Suprapubic skin (tissue), 3 donors: ENCODE results near the gene ZNF559.
"Not testable (repeated sequence)": the region's sequence is repeated elsewhere in the genome, so short reads cannot be mapped to it uniquely, and the experiment has no call there.

ENCODE experiments used
- POLR2A ChIP-seq, 2 donors: fragments of 450-650 bp; IDR thresholded peaks; one replicate each; pipeline ENCODE4 v1.6.1; 2017; ENCODE audit warnings: antibody characterized with exemption in 2 of 2, mild to moderate bottlenecking in 2 of 2, moderate library complexity in 2 of 2
- TF ChIP-seq, protein P1 (sequence below), 2 donors: fragments of 200-600 bp in 1 of 2; fragments of 450-650 bp in 1 of 2; sonication (generic) in 1 of 2; IDR thresholded peaks; one replicate each; pipeline ENCODE4 v1.5.1; 2016 to 2019; ENCODE audit warnings: antibody characterized with exemption in 2 of 2, mild to moderate bottlenecking in 1 of 2, moderate library complexity in 1 of 2

DNA sequence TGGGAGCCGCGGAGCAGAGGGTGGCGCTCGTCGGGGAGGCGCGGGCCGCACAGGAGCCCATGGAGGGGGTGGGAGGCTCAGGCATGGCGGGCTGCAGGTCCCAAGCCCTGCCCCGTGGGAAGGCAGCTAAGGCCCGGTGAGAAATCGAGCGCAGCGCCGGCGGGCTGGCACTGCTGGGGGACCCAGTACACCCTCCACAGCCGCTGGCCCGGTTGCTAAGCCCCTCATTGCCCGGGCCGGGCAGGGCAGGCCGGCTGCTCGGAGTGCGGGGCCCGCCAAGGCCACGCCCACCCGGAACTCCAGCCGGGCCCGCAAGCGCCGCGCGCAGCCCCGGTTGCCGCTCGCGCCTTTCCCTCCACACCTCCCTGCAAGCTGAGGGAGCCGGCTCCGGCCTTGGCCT is 40.5 kb upstream of the ZNF559 start:
- TF ChIP-seq POLR2A (IDR thresholded peaks at IDR 0.05) = not testable (repeated sequence)
- TF ChIP-seq, protein P1, sequence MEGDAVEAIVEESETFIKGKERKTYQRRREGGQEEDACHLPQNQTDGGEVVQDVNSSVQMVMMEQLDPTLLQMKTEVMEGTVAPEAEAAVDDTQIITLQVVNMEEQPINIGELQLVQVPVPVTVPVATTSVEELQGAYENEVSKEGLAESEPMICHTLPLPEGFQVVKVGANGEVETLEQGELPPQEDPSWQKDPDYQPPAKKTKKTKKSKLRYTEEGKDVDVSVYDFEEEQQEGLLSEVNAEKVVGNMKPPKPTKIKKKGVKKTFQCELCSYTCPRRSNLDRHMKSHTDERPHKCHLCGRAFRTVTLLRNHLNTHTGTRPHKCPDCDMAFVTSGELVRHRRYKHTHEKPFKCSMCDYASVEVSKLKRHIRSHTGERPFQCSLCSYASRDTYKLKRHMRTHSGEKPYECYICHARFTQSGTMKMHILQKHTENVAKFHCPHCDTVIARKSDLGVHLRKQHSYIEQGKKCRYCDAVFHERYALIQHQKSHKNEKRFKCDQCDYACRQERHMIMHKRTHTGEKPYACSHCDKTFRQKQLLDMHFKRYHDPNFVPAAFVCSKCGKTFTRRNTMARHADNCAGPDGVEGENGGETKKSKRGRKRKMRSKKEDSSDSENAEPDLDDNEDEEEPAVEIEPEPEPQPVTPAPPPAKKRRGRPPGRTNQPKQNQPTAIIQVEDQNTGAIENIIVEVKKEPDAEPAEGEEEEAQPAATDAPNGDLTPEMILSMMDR (IDR thresholded peaks at IDR 0.05) = not testable (repeated sequence)
